Panc1 (cell line): ENCODE data around the gene GPC1.

Experiments used
- POLR2AphosphoS5 ChIP-seq: IDR thresholded peaks from 2 replicates; pipeline ENCODE4 v1.6.1; 2012; ENCODE audit warnings: mild to moderate bottlenecking, low read depth, low read length, moderate library complexity
- REST ChIP-seq, 2 experiments: IDR thresholded peaks; 2 replicates each; pipeline ENCODE4 v1.6.1; 2011 to 2012; ENCODE audit warnings: low read depth in 2 of 2, control low read depth in 1 of 2, low read length in 1 of 2, mild to moderate bottlenecking in 1 of 2, moderate library complexity in 1 of 2; ENCODE audit not compliant: insufficient read depth in 1 of 2
- SIN3A ChIP-seq: IDR thresholded peaks from 2 replicates; pipeline ENCODE4 v1.6.1; 2012; ENCODE audit warnings: low read depth, mild to moderate bottlenecking, low read length, moderate library complexity, borderline replicate concordance; ENCODE audit not compliant: insufficient read depth
- TF ChIP-seq, protein P1 (sequence below): fragments of 450-650 bp; IDR thresholded peaks from 2 replicates; pipeline ENCODE4 v1.5.1; 2017; ENCODE audit warnings: mild to moderate bottlenecking

DNA sequence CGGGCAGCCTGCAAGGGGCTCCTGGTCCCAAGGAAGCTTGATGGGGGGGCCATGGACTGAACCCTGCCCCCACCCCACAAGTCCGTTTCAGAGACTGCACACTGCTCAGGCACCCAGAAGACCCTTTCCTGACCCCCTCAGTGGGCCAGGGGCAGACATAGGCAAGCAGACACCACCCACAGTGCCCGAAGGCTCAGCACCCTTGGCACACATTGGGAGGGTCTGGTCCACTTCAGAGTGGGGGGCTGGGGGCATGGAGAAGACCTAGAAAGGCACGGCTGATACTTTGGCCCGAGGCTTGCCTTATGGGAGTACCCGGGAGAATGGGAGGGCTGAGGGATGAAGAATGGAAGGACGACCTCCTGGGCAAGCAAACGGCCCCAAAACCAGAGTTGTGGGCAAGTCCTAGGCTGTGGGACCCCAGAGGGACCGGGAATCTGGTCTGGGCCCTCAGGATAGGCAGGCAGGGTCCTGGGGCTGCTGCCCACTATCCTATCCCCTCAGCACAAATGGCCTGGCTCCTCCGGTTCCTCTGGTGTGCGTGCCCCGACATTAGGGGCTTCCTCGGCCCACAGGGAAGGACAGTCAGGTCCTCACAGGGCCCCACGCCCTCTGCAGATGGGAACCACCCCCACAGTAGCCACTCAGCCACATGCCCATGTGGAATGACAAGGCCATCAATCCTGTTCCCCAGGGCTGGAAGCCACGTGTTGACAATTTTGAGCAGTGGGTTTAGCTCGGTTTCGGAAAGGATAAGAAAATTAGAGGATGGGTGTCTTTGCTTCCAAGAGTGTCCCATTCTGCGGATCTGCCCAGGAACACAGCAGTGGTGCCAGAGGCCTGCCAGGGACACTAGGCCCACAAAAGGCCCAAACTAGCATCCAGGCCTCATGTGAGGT, 15.0 kb upstream of the GPC1 start:
- TF ChIP-seq, protein P1, sequence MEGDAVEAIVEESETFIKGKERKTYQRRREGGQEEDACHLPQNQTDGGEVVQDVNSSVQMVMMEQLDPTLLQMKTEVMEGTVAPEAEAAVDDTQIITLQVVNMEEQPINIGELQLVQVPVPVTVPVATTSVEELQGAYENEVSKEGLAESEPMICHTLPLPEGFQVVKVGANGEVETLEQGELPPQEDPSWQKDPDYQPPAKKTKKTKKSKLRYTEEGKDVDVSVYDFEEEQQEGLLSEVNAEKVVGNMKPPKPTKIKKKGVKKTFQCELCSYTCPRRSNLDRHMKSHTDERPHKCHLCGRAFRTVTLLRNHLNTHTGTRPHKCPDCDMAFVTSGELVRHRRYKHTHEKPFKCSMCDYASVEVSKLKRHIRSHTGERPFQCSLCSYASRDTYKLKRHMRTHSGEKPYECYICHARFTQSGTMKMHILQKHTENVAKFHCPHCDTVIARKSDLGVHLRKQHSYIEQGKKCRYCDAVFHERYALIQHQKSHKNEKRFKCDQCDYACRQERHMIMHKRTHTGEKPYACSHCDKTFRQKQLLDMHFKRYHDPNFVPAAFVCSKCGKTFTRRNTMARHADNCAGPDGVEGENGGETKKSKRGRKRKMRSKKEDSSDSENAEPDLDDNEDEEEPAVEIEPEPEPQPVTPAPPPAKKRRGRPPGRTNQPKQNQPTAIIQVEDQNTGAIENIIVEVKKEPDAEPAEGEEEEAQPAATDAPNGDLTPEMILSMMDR = no peak
- TF ChIP-seq POLR2AphosphoS5 (no peak), SIN3A (no peak), REST (IDR thresholded peaks at IDR 0.05; ENCODE audit: insufficient read depth in 1 of 2, low read depth in 2 of 2, low read length in 1 of 2) (no peak)
